GM18507 (cell line): ENCODE measurements around the gene RAB20.
"Not testable (repeated sequence)": the region's sequence is repeated elsewhere in the genome, so short reads cannot be mapped to it uniquely, and the experiment has no call there.

Experiments used
- DNase-seq: peaks from one replicate; pipeline ENCODE4 v3.0.0; 2011; ENCODE audit warnings: low read depth; ENCODE audit not compliant: insufficient read length; ENCODE audit errors: extremely low spot score
- FAIRE-seq: peaks from 2 replicates; lab custom pipeline; 2011; peaks lifted over from hg19 to GRCh38; lab: Jason Lieb, UNC

The RAB20 gene

GRCh38 chr13:110499621-110500281, 61.8 kb downstream of the RAB20 start:
- DNase-seq (no peak), FAIRE-seq (no peak)

GRCh38 chr13:110498765-110499164, 62.8 kb downstream of the RAB20 start:
- FAIRE-seq (no peak), DNase-seq (no peak)

- no peak for FAIRE-seq
- no peak for DNase-seq
Measured at GRCh38 chr13:110498327-110498726, 63.2 kb downstream of the RAB20 start.

- not testable (repeated sequence) for FAIRE-seq, DNase-seq
Measured at GRCh38 chr13:110497896-110498295, 63.6 kb downstream of the RAB20 start.

GRCh38 chr13:110497003-110497402, 64.5 kb downstream of the RAB20 start:
- FAIRE-seq: no peak
- DNase-seq: no peak

GRCh38 chr13:110496281-110496680, 65.2 kb downstream of the RAB20 start:
- DNase-seq (no peak), FAIRE-seq (no peak)

GRCh38 chr13:110495881-110496280, 65.6 kb downstream of the RAB20 start:
- DNase-seq (no peak), FAIRE-seq (no peak)

GRCh38 chr13:110495376-110495775, 66.1 kb downstream of the RAB20 start:
- DNase-seq: no peak
- no peak for FAIRE-seq

- DNase-seq (no peak), FAIRE-seq (no peak)
Measured at GRCh38 chr13:110493613-110494012, 67.9 kb downstream of the RAB20 start.

GRCh38 chr13:110492679-110493593, 68.6 kb downstream of the RAB20 start:
- no peak for FAIRE-seq
- no peak for DNase-seq

- FAIRE-seq: no peak
- no peak for DNase-seq
Measured at GRCh38 chr13:110491869-110492678, 69.4 kb downstream of the RAB20 start.

GRCh38 chr13:110490009-110490770, 71.3 kb downstream of the RAB20 start:
- DNase-seq (no peak), FAIRE-seq (no peak)

- FAIRE-seq, DNase-seq: not testable (repeated sequence)
Measured at GRCh38 chr13:110486880-110487279, 74.6 kb downstream of the RAB20 start.

GRCh38 chr13:110486061-110486715, 75.3 kb downstream of the RAB20 start:
- no peak for FAIRE-seq

GRCh38 chr13:110485604-110486003, 75.9 kb downstream of the RAB20 start:
- DNase-seq: no peak
- FAIRE-seq: no peak

More at GRCh38 chr13:110486061-110486715, 75.3 kb downstream of the RAB20 start:
- DNase-seq: no peak

GRCh38 chr13:110484290-110485048, 77.1 kb downstream of the RAB20 start:
- no peak for FAIRE-seq

GRCh38 chr13:110483386-110483968, 78.0 kb downstream of the RAB20 start:
- DNase-seq (no peak), FAIRE-seq (no peak)

More at GRCh38 chr13:110484290-110485048, 77.1 kb downstream of the RAB20 start:
- no peak for DNase-seq

GRCh38 chr13:110480161-110480560, 81.4 kb downstream of the RAB20 start:
- FAIRE-seq: no peak
- DNase-seq: no peak
